HL-60 (cell line): Measurements from ENCODE around the gene HOXD13.

Experiments used
- CTCF ChIP-seq: IDR thresholded peaks from one replicate; pipeline ENCODE4 v1.5.1; 2011; ENCODE audit warnings: low read length, control low read depth, inconsistent platforms; ENCODE audit not compliant: insufficient read depth
- POLR2AphosphoS5 ChIP-seq: IDR thresholded peaks from 2 replicates; pipeline ENCODE4 v1.6.1; 2012; ENCODE audit warnings: low read depth
- REST ChIP-seq: IDR thresholded peaks from 2 replicates; pipeline ENCODE4 v1.6.1; 2012; ENCODE audit warnings: low read depth; ENCODE audit not compliant: insufficient replicate concordance

GRCh38 chr2:176100547-176101140 lies 8.1 kb downstream of the HOXD13 start:
- TF ChIP-seq CTCF, result no peak
- no peak for TF ChIP-seq POLR2AphosphoS5
- TF ChIP-seq REST, result no peak
